Activated CD8-positive, alpha-beta T cell treated with anti-CD3 and anti-CD28 coated beads for 36 hours (primary cell): ENCODE data around the gene FBRS. TPM values are rescaled to one million over a fixed set of nuclear protein-coding genes. Genes with fewer than 3 reads are reported as not detected.

ENCODE experiments used
- ATAC-seq: fragments of 200-7000 bp; cut with Tn5 transposase; one replicate; pipeline ENCODE4 v1.10.0; 2021; ENCODE audit warnings: mild to moderate bottlenecking, moderate library complexity
- CTCF ChIA-PET: fragments of 350-600 bp; sonication (Branson Sonifier 250); formaldehyde crosslinking; loops from one replicate; lab custom pipeline; 2021; ENCODE audit warnings: antibody characterized with exemption; lab: Charles Lee
- POLR2A ChIA-PET: fragments of 350-600 bp; sonication (Branson Sonifier 250); formaldehyde crosslinking; loops from one replicate; lab custom pipeline; 2021; ENCODE audit warnings: antibody characterized with exemption; lab: Charles Lee
- DNase-seq: peaks from one replicate; pipeline ENCODE4 v3.0.0-alpha.2; 2020
- H3K27ac Mint-ChIP-seq: one replicate; pipeline ENCODE4 v1.8.0; 2021; ENCODE audit warnings: mild to moderate bottlenecking, mixed read lengths
- H3K27me3 Mint-ChIP-seq: one replicate; pipeline ENCODE4 v1.8.0; 2021; ENCODE audit warnings: mixed read lengths
- H3K36me3 Mint-ChIP-seq: one replicate; pipeline ENCODE4 v1.8.0; 2021; ENCODE audit warnings: low read depth, mixed read lengths
- H3K4me1 Mint-ChIP-seq: one replicate; pipeline ENCODE4 v1.8.0; 2021; ENCODE audit warnings: low read depth, mixed read lengths
- H3K4me3 Mint-ChIP-seq: one replicate; pipeline ENCODE4 v1.8.0; 2021; ENCODE audit warnings: mild to moderate bottlenecking, moderate library complexity, mixed read lengths
- H3K9me3 Mint-ChIP-seq: one replicate; pipeline ENCODE4 v1.8.0; 2021; ENCODE audit warnings: mixed read lengths
- intact Hi-C: fragments of 100-400 bp; cut with micrococcal nuclease; formaldehyde crosslinking; loops from one replicate; pipeline ENCODE4 v1.10.0; 2022
- total RNA-seq, 2 experiments: library from RNA; stranded (reverse); gene quantifications; one replicate each; pipeline ENCODE4 v1.2.3, GENCODE V29; 2021
- TF ChIP-seq, protein P1 (sequence below): fragments of 200-600 bp; IDR thresholded peaks from one replicate; pipeline ENCODE4 v1.8.0; 2022; ENCODE audit warnings: antibody characterized with exemption, mild to moderate bottlenecking

FBRS gene
- total RNA-seq, 2 experiments from 2014 or later, result 80.3 to 85.8 TPM

DNA sequence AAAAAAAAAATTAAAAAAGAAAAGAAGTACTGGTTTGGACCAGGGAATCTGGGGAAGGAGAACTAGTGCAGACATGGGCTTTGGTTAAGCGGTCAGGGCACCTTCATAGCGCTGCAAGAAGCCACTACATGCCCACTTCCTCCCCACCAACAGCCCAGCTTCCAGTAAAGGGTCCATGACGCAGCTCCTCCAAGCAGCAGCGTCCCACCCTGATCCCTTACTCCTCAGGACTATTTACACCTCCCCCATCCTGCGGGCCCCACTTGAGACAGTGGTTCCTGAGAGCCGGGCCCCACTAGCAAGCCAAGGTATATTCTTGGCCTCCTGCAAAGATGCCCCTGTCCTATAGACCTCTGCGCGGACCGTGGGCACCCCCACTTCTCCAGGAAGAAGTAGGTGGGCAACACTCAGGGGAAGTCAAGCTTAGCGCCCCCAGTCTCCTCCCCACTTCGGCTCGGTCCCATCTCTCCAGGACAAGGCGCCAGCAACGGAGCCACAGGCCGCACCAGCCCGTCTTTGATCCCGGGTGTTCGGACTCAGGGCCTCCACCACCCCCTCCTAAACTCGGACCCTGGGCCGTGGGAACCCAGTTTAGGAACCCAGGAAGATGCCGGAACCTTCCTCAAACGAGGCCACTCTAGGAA lies 8.4 kb upstream of the FBRS start:
- peak; percentile 65 for DNase-seq
- ChIA-PET POLR2A (interaction anchor here (0.7 to 2.9 kb wide), 18 partner anchors 7 to 585 kb away, joined by 3 to 18 read pairs (median 5); partner anchors contain the start of genes ALDOA, DCTPP1, SRCAP and TBX6), CTCF (interaction anchor here (0.6 to 1.8 kb wide), 10 partner anchors 10 to 251 kb away, joined by 3 to 14 read pairs (median 4); partner anchors contain the start of genes ZNF747 and ZNF764)
- peak overlapping the region; percentile 91 for H3K27ac Mint-ChIP-seq
- H3K36me3 Mint-ChIP-seq, result peaks cover 19% of the 10 kb centered on the region
- intact Hi-C loops, result loop anchor here (2.0 to 10.0 kb wide), 2 partner anchors 15 to 245 kb away; partner anchors contain the start of genes BCL7C and CTF1
- no peaks in the 10 kb centered on the region for H3K27me3 Mint-ChIP-seq
- peak overlapping the region; percentile 88 for H3K4me3 Mint-ChIP-seq
- no peaks in the 10 kb centered on the region for H3K9me3 Mint-ChIP-seq
- no peak for ATAC-seq
- peaks cover 27% of the 10 kb centered on the region for H3K4me1 Mint-ChIP-seq
- TF ChIP-seq, protein P1, sequence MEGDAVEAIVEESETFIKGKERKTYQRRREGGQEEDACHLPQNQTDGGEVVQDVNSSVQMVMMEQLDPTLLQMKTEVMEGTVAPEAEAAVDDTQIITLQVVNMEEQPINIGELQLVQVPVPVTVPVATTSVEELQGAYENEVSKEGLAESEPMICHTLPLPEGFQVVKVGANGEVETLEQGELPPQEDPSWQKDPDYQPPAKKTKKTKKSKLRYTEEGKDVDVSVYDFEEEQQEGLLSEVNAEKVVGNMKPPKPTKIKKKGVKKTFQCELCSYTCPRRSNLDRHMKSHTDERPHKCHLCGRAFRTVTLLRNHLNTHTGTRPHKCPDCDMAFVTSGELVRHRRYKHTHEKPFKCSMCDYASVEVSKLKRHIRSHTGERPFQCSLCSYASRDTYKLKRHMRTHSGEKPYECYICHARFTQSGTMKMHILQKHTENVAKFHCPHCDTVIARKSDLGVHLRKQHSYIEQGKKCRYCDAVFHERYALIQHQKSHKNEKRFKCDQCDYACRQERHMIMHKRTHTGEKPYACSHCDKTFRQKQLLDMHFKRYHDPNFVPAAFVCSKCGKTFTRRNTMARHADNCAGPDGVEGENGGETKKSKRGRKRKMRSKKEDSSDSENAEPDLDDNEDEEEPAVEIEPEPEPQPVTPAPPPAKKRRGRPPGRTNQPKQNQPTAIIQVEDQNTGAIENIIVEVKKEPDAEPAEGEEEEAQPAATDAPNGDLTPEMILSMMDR, result no peak

DNA sequence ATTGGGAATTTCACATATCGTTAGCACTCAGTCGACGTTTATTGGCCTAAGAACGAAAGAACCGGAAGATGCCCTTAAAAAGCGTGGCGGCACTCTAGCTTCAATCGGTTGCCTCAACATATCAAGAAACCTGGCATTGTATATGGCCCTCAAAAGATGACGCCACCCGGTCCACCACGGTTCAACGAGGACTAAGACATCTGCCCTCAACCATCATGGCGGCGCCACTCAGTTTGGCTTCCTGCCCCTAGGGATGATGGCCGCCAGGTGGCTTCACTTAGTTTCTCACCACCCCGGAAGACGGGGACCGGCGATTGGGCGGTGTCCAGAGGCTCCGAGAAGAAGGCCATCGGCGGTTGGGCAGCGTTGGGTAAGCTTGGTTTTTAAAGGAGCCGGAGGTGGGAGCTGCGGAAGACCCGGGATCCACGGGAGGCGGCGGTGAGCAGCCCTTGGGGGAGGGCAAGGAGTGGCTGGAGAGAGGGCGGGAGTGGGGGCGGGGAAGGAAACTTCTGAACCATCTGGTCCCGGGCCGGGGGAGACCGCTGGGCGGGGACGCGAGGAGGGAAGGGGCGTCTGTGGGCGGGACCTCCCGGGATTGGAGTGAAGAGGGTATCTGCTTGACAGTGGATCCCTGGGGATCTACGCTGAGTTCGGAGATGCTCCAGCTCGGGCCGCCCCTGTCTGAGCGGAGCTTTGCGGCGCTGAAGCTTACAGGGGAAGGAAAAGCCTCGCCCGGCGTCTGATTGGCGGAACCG lies 7.7 kb upstream of the FBRS start, which contains the start of gene PRR14:
Gene PRR14, plus strand, starts transcription at position 592 of the 755 bp plus-strand sequence. CDS start 686 bp downstream, outside the sequence.
- H3K9me3 Mint-ChIP-seq, result no peaks in the 10 kb centered on the region
- DNase-seq, result peak; percentile 100
- ChIA-PET POLR2A (interaction anchor here (1.0 to 2.9 kb wide), 19 partner anchors 9 to 586 kb away, joined by 3 to 18 read pairs (median 5); partner anchors contain the start of genes ALDOA, DCTPP1, SRCAP and TBX6), CTCF (interaction anchor here (0.6 to 1.8 kb wide), 12 partner anchors 8 to 250 kb away, joined by 3 to 14 read pairs (median 4); partner anchors contain the start of genes ZNF747 and ZNF764)
- ATAC-seq, result peak; percentile 82
- TF ChIP-seq, protein P1, result no peak
- intact Hi-C loops, result loop anchor here (2.0 to 10.0 kb wide), 2 partner anchors 16 to 244 kb away; partner anchors contain the start of genes BCL7C and CTF1
- H3K27me3 Mint-ChIP-seq, result no peaks in the 10 kb centered on the region
- H3K27ac Mint-ChIP-seq, result peak within 1 kb of the TSS; percentile 91
- peaks cover 27% of the 10 kb centered on the region for H3K4me1 Mint-ChIP-seq
- H3K36me3 Mint-ChIP-seq, result peaks cover 25% of the 10 kb centered on the region
- peak within 1 kb of the TSS; percentile 88 for H3K4me3 Mint-ChIP-seq

DNA sequence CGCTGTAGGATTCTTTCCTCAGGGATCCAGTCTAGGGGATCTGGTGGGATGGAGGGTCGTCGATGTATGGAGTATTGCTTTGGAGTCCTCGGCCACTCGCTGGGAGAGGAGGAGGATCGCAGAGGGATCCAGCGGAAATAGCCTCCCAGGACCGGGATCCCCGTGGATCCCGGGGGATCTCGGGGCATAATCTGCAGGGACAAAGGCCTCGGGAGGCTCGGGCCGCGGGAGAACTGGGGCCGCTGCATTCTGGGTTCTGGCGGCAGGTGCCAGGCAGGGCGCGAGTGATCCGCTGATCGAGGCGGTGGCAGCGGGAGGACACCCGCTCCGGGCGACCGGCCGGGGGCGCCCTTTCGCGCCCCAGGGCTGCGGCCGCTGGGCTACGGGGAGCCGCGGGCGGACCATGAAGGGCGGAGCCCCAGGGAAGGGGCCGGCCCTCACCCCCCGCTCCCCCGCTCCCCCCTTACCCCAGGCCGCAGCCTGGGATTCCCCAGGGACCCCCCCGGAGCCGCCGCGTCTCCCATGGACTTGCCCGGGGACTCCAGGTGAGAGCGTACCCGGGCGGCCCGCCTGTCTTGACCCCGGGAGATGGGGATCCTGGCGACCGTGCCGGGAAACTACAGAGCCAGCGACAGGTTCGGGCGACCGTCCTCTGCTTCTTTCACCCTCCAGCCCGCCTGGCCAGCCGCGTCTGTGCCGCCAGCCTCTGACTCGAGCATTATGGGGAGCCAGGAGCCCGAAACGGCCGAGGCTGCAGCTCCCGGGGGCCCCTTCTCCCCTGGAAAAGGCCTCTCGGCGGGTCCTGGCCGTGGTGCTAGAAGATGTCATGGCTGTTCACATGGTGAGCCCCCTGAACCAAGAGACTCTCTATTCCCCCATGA lies 6.9 kb upstream of the FBRS start:
- CTCF ChIA-PET, result interaction anchor here (0.7 to 1.8 kb wide), 11 partner anchors 8 to 221 kb away, joined by 3 to 14 read pairs (median 5); partner anchors contain the start of genes DCTPP1 and ZNF747
- peak; percentile 87 for DNase-seq
- TF ChIP-seq, protein P1, result peak; percentile 77
- intact Hi-C loops, result loop anchor here (2.0 to 10.0 kb wide), 2 partner anchors 17 to 243 kb away; partner anchors contain the start of genes BCL7C and CTF1
- H3K27me3 Mint-ChIP-seq, result no peaks in the 10 kb centered on the region
- H3K36me3 Mint-ChIP-seq, result peaks cover 32% of the 10 kb centered on the region
- ATAC-seq, result peak; percentile 69
- peak overlapping the region; percentile 91 for H3K27ac Mint-ChIP-seq
- peaks cover 32% of the 10 kb centered on the region for H3K4me1 Mint-ChIP-seq
- POLR2A ChIA-PET, result interaction anchor here (0.7 to 2.9 kb wide), 18 partner anchors 8 to 586 kb away, joined by 3 to 18 read pairs (median 5); partner anchors contain the start of genes ALDOA, DCTPP1, SRCAP and TBX6
- H3K4me3 Mint-ChIP-seq, result peak overlapping the region; percentile 88
- no peaks in the 10 kb centered on the region for H3K9me3 Mint-ChIP-seq

DNA sequence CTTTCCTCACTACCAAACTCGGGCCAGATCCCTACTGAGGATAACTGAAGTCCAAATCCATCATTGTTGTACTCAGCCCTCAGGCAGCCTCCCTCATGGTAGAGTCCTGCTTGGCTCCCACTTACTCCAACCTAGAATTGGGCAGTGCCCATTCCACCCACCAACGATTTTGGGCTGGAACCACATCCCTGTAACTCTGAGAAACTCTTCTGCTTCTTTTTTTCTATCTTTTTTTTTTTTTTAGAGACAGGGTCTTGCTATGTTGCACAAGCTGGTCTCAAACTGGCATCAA lies 6.3 kb upstream of the FBRS start:
- peak overlapping the region; percentile 72 for H3K27ac Mint-ChIP-seq
- TF ChIP-seq, protein P1, result no peak
- ATAC-seq (no peak), DNase-seq (no peak)
- POLR2A ChIA-PET, result interaction anchor here (0.7 to 2.3 kb wide), 5 partner anchors 17 to 117 kb away, joined by 3 to 7 read pairs (median 3); partner anchors contain the start of gene ZNF747
- CTCF ChIA-PET, result interaction anchor here (0.7 to 1.8 kb wide), 4 partner anchors 16 to 222 kb away, joined by 3 to 4 read pairs (median 4); partner anchors contain the start of gene DCTPP1
- H3K9me3 Mint-ChIP-seq, result no peaks in the 10 kb centered on the region
- intact Hi-C loops, result loop anchor here (10.0 kb wide), 1 partner anchor 243 kb away; the partner anchor contains the start of genes BCL7C and CTF1
- peaks cover 37% of the 10 kb centered on the region for H3K4me1 Mint-ChIP-seq
- H3K27me3 Mint-ChIP-seq, result no peaks in the 10 kb centered on the region
- peak overlapping the region; percentile 88 for H3K4me3 Mint-ChIP-seq
- H3K36me3 Mint-ChIP-seq, result peaks cover 36% of the 10 kb centered on the region
